Measurements from ENCODE around the gene REG4.

Gene REG4

DNA sequence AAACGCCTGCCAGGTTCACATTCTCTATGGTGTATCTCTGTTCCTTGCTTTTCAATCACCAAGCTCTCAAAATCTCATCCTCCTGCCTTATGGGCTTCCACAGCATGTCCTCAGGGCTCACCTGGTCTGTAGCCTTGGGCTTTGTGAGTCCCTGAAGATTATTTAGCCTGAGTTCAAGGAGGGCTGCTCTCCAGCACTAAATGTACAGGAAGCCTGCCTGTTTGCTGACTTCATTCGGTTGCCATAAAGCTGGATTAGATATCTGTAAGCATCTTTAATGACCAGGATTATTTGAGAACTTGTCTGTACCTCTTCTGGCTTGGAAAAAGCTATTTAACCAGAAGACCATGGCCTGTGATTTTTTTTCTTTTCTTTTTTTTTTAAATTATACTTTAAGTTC lies 6.9 kb upstream of the REG4 start:
- FAIRE-seq (no peak), DNase-seq (ENCODE audit: insufficient read length, low spot score) (no peak)
- no peak for TF ChIP-seq POLR2A (IDR thresholded peaks at IDR 0.05; ENCODE audit: low read depth, low read length)

DNA sequence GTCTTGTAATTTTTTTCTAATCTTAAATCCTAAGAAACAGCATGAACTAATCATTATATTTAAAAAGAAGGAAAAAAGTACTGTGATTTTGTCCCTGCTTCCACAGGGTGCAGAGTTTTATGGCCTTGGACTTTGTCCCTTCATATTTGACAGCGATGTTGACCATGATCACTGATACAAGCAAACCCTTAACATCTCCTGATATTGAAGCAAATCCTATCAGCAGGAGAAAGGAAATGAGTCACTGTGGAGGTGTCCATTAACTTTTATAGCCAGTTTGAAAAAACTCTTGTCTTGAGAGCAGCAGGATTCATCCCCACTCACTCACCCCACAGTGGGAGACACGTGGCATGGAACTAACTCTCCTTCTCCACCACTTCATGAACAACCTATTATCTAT lies 5.1 kb upstream of the REG4 start:
- FAIRE-seq (peak; percentile 96), DNase-seq (ENCODE audit: insufficient read length, low spot score) (no peak)
- no peak for TF ChIP-seq POLR2A (IDR thresholded peaks at IDR 0.05; ENCODE audit: low read depth, low read length)

DNA sequence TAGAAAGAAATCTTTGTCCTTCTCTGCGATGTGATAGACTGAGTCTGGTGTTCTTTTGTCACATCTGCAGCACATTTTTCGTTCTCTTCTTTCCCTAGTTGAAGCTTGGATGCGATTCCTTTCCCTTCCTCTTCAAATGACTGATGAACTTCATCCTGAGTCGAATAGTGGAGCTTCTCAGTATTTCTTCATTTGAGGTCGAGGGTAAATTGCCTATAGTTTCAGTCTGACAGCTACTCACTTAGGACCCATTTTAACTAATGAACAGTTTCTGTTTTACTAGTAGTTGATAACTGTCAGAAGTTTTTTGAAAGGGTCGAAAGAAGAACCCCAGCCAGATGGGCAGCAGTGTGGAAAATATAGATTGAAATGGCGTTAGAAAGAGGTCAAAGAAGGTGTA lies 4.7 kb upstream of the REG4 start:
- TF ChIP-seq POLR2A (IDR thresholded peaks at IDR 0.05; ENCODE audit: low read depth, low read length): no peak
- DNase-seq (ENCODE audit: insufficient read length, low spot score) (no peak), FAIRE-seq (no peak)

DNA sequence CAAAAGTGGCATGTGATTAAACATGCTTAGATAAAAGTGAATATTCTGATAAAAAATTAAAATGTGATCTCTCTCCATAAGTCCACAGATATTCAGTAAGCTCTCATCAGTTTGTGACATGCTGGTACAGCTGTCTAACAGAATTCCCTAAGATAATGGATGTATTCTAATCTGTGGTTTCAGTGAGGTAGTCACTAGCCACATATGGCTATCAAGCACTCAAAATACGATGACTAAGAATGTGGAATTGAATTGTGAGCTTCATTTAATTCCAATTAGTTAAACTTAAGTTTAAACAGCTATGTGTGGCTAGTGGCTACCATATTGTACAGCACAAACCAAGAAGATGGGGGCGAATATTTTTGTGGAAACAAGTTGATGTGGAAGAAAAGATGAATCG lies 4.1 kb upstream of the REG4 start:
- no peak for TF ChIP-seq POLR2A (IDR thresholded peaks at IDR 0.05; ENCODE audit: low read depth, low read length)
- FAIRE-seq (peak; percentile 75), DNase-seq (ENCODE audit: insufficient read length, low spot score) (no peak)

DNA sequence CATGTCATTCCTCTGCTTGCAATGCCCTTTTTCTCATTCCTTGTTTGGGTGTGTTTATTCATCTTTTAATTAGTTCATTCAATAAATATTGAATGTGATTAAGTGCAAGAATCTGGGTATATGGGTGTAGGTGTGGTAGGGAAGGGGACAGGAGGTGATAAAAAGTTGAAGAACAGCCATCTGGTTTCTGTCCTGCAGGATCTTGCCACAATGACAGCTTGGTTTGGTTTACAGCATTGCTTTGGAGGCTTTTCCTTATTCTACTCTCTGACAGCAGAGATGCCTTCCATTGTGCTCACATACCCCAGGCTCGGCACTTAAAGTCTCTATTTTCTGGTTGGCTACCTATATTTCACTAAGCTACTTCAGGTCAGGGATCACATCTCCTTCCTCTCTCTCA lies 3.0 kb upstream of the REG4 start:
- FAIRE-seq (no peak), DNase-seq (ENCODE audit: insufficient read length, low spot score) (no peak)
- no peak for TF ChIP-seq POLR2A (IDR thresholded peaks at IDR 0.05; ENCODE audit: low read depth, low read length)

DNA sequence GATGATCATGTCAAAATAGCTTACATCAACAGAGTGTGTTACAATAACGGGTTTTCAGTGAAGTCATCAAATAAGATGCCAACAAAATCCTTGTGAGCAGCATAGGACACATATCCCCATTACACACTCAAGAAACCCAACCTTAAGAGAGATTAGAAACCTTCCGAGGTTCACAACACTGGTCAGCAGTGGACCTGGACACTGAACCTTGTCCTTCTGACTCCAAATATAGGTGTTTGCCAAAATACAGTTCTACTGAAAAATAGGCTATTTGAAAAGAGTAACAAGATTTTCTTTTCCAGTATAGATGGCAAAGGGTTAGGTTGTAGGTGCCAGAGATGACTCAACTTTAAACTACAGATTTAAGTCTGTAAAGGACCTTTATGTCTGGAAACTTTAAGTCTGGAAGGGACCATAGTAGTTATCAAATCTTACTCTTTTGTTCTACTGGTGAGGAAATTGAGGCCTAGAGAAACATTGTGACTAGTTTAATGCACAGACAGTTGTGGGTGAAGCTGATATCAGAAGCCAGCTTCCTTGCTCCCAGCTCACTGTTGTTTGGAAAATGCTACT lies 811 bp upstream of the REG4 start:
- no peak for TF ChIP-seq POLR2A (IDR thresholded peaks at IDR 0.05; ENCODE audit: low read depth, low read length)
- DNase-seq (ENCODE audit: insufficient read length, low spot score): no peak
- FAIRE-seq: no peak

DNA sequence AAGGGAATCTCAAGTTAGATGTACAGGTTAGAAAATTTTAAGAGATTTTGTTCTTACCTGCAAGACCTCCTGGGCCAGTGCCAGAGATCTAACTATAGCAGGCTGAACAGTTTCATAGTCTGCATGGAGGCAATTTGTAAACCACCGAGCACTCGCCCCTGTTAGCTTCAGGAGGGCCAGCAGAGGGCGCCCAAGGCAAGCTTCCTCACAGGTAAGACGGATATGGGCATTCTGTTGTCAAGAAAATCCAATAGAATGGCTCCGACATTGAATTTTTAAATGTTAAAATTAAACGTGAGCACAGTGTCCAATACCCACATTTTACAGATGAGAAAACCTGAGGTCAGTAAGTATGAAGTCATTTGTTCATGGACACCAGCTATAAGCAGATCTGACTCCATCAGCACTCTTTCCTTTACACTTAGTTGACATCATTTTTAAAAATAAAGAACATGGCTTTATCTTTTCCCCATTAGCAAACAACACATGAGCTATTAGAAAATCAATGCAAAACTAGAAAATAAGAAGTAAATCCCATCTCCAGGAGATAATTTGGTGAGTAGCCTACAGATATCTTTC lies 2.2 kb downstream of the REG4 start:
- DNase-seq (ENCODE audit: insufficient read length, low spot score) (peak; percentile 29), FAIRE-seq (peak; percentile 50)
- TF ChIP-seq POLR2A (IDR thresholded peaks at IDR 0.05; ENCODE audit: low read depth, low read length): no peak

DNA sequence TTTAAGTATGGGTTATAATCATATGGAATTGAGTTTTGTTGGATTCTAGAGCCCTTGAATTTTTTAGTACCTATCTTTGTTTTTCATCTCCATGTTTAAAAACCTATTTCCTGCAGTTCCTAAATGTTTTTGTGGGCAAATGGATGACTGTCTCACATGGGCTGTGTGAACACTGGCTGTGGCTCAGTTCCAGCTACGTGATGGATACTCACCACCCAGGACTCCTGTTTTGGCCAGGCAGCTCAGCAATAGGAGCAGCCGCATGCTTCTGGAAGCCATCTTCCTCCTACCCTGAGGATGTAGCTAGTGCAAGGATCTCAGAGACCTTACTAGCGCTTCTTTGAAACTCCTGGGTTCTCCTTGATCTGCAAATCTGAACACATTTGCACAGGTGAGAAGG lies 2.8 kb downstream of the REG4 start:
- FAIRE-seq: no peak
- DNase-seq (ENCODE audit: insufficient read length, low spot score): peak; percentile 9
- no peak for TF ChIP-seq POLR2A (IDR thresholded peaks at IDR 0.05; ENCODE audit: low read depth, low read length)

DNA sequence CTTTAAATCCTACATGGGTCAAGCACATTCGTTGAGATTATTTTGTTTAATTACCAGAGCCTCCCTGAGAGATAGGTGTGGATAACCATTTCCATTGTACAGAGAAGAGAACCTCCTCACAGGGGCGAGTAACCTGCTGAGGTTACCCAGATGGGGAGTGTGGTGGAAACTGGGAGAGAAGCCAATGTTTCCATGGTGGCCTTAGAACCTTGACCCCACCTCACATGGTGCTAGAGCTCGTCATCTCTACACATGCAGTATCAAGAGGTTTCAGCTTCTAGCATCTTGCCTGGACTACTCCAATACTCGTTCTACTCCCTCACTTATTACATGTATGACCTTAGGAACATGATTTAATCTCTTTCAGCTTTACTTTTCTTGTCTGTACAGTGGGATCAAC lies 4.8 kb downstream of the REG4 start:
- DNase-seq (ENCODE audit: insufficient read length, low spot score) (no peak), FAIRE-seq (no peak)
- TF ChIP-seq POLR2A (IDR thresholded peaks at IDR 0.05; ENCODE audit: low read depth, low read length): no peak

DNA sequence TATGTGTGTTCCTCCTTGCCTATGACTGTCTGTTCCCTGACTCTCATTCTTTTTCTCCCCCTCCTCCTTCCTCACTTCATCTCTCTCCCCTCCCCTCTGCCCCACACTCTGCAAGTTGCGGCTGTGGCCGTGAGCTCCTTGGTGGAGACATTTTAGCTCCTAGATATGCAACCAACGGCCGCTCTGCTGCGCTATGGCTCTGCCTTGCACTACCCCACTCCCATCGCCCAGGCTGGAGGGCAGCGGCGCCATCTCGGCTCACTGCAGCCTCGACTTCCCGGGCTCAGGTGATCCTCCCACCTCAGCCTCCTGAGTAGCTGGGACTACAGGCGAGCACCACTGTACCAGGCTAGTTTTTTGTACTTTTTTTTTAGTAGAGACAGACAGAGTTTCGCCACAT lies 5.5 kb downstream of the REG4 start:
- no peak for TF ChIP-seq POLR2A (IDR thresholded peaks at IDR 0.05; ENCODE audit: low read depth, low read length)
- DNase-seq (ENCODE audit: insufficient read length, low spot score) (no peak), FAIRE-seq (no peak)

DNA sequence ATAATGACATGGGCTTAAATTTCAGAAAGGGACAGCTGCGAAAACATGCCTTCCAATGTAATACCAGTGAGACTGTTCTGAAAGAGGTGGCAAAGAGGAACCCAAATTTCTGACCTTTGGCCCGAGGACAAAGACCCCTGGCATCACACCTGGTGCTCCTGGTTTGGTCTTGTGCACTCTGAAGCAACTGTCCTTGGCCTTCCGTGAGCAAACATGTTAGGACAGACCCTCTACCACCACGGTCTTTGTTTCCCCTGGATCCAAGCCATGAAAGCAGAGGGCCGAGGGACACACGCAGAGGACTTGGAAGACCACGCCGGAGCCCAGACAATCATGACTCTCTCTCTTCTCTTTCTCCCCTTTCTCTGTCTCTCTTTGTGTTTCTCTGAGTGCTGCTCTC lies 6.0 kb downstream of the REG4 start:
- no peak for FAIRE-seq
- DNase-seq (ENCODE audit: insufficient read length, low spot score): no peak
- TF ChIP-seq POLR2A (IDR thresholded peaks at IDR 0.05; ENCODE audit: low read depth, low read length): no peak

DNA sequence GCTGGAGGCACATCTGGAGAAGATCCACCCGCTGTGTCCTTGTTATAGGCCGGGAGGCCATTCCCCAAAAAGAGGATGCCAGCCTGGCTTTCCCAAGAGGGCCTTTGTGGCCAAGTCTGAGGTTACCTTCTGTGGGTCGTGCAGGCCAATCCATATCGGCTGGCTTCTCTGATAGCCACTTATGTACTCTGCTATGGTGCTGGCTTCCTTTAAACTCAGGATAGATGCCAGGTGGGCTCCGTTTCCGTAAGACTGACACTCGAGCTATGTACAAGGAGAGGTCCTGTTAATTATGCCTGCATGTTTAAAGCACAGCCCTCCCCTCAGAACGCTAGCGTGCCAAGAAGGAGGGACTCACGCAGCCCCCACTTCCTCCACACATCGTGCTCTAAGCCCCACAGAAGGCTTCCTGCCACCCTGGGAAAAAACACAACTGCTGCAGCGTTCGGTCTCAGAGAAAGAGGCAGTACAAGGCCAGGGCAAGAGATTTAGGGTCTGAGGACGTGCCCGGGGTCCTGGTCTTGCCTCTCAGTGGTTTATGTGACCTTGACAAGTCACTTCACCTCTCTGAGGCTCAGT lies 11.6 kb downstream of the REG4 start:
- no peak for TF ChIP-seq POLR2A (IDR thresholded peaks at IDR 0.05; ENCODE audit: low read depth, low read length)
- no peak for DNase-seq (ENCODE audit: insufficient read length, low spot score)
- FAIRE-seq: no peak

DNA sequence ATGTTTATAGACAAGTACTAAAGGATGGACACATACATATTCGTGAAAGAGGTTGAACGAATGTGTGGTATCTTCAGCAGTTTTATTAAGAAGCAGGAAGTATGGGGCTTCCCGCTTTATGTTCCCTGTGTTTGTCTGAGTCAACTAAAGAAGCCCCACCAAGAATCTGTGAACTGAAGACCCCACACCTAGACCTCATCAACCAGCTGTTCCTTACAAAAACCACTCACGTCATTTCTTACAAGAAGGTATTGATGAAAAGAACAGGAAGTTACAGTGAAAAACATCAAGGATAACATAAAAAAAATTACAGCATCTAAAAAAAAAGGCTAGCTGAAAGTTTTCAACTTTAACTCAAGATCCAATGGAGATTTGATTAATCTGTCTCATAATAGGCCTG lies 12.3 kb downstream of the REG4 start:
- FAIRE-seq (no peak), DNase-seq (ENCODE audit: insufficient read length, low spot score) (no peak)
- TF ChIP-seq POLR2A (IDR thresholded peaks at IDR 0.05; ENCODE audit: low read depth, low read length): no peak

DNA sequence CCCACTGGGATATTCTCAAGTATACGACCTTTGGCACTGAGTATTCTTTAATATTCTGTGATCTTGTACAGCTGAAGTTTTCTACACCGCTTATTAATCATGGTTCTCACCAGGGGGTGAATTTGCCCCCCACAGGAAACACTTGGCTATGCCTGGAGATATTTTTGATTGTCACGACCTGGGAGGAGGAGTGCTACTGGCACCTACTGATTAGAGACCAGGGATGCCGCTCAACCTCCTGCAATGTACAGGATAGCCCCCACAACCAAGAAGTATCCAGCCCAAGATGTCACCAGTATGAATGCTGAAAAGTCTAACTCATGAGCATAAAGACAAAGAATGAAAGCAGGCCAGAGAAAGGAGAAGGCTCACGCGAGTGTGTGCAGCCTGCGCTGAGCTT lies 13.7 kb downstream of the REG4 start:
- DNase-seq (ENCODE audit: insufficient read length, low spot score): no peak
- no peak for FAIRE-seq
- TF ChIP-seq POLR2A (IDR thresholded peaks at IDR 0.05; ENCODE audit: low read depth, low read length): no peak

DNA sequence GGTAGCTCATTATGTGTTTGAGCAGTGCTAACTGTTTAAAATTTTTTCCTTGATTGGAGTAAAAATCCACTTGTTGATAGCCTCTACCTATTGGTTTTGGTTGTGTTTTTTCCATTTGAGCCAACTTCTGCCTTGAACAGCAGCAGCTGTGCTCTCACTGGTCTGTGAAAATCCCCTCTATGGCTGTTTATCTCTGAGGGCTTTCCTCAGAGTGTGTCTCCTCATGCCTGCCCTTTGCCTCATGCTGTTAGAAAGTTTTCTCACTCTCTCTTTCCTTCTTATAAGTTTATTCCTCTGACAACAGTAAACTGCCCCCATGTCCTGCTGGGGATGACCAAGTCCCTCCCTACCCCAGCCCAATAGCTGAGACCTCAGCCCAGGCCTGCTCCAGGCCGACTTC lies 14.1 kb downstream of the REG4 start:
- no peak for DNase-seq (ENCODE audit: insufficient read length, low spot score)
- no peak for TF ChIP-seq POLR2A (IDR thresholded peaks at IDR 0.05; ENCODE audit: low read depth, low read length)
- FAIRE-seq: no peak
